HEK293T (cell line): ENCODE results near the gene PDLIM1.
"Not testable (repeated sequence)": the region's sequence is repeated elsewhere in the genome, so short reads cannot be mapped to it uniquely, and the experiment has no call there.

Source experiments
- CTBP1 ChIP-seq: fragments of 450-650 bp; IDR thresholded peaks from 2 replicates; pipeline ENCODE4 v1.6.1; 2016; ENCODE audit warnings: borderline replicate concordance
- ELF4 ChIP-seq: fragments of 450-650 bp; IDR thresholded peaks from 2 replicates; pipeline ENCODE4 v1.6.1; 2017; ENCODE audit warnings: antibody characterized with exemption
- FOXM1 ChIP-seq: fragments of 450-650 bp; IDR thresholded peaks from 2 replicates; pipeline ENCODE4 v1.6.1; 2017; ENCODE audit warnings: mild to moderate bottlenecking, borderline replicate concordance
- LEF1 ChIP-seq: fragments of 450-650 bp; IDR thresholded peaks from 2 replicates; pipeline ENCODE4 v1.6.1; 2017; ENCODE audit warnings: mild to moderate bottlenecking, borderline replicate concordance
- PKNOX1 ChIP-seq: fragments of 450-650 bp; IDR thresholded peaks from 2 replicates; pipeline ENCODE4 v1.6.1; 2016
- SP1 ChIP-seq: fragments of 450-650 bp; IDR thresholded peaks from 2 replicates; pipeline ENCODE4 v1.6.1; 2017
- ZNF384 ChIP-seq: fragments of 450-650 bp; IDR thresholded peaks from 2 replicates; pipeline ENCODE4 v1.6.1; 2016

GRCh38 chr10:95230677-95231586, 59.9 kb downstream of the PDLIM1 start:
- not testable (repeated sequence) for TF ChIP-seq PKNOX1, FOXM1, LEF1, ELF4, SP1, CTBP1, ZNF384
